KOPT-K1 (cell line): ENCODE results near the gene MRI1.

Experiments
- H3K27ac ChIP-seq: fragments of 200-600 bp; sonication (generic); 2 replicates; pipeline ENCODE4 v1.5.1; 2016; ENCODE audit warnings: antibody characterized with exemption, mild to moderate bottlenecking, low read depth, low read length; ENCODE audit not compliant: poor library complexity, severe bottlenecking
- H3K36me3 ChIP-seq: fragments of 200-600 bp; sonication (generic); 2 replicates; pipeline ENCODE4 v1.5.1; 2017; ENCODE audit warnings: antibody characterized with exemption, mild to moderate bottlenecking, low read length, moderate library complexity; ENCODE audit not compliant: insufficient read depth
- H3K9me3 ChIP-seq: fragments of 200-600 bp; sonication (generic); 2 replicates; pipeline ENCODE4 v1.5.1; 2017; ENCODE audit warnings: antibody characterized with exemption, low read length, mild to moderate bottlenecking; ENCODE audit not compliant: insufficient read depth, poor library complexity, severe bottlenecking

Gene MRI1

GRCh38 chr19:13794757-13795589 lies 30.7 kb downstream of the MRI1 start, which contains the start of gene ZSWIM4:
Gene ZSWIM4 (plus strand): TSS chr19:13795443. CDS start chr19:13795649, 206 bp downstream.
- Histone ChIP-seq H3K27ac (peak within 1 kb of the TSS; percentile 56), H3K9me3 (no peaks in the 10 kb centered on the region), H3K36me3 (no peaks in the 10 kb centered on the region)

DNA sequence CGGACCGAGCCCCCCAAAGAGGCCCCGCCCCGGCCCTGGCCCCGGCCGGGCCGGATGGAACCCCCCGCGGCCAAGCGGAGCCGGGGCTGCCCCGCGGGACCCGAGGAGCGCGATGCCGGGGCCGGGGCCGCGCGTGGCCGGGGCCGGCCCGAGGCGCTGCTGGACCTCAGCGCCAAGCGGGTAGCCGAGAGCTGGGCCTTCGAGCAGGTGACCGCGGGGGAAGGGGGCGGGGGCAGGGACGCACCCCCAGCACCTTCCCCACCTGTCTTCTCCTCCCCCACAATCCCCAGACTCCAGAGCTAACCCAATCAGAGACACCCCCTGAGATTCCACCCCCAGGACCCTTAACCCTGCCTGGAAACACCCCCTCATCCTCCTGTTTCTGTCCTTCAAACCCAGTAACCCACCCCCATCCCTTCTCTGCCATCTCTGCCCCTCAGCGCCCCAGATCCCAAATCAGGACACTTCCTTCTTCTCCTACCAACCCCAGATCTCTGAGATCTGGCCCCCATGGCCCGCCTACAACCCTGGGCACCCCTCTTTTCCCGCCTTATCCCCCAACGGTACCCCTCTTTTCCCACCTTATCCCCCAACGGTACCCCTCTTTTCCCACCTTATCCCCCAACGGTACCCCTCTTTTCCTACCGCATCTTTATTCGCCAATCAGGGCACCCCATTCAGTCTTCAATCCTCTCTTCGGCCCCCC lies 31.4 kb downstream of the MRI1 start:
- Histone ChIP-seq H3K36me3 (no peaks in the 10 kb centered on the region), H3K27ac (peak overlapping the region; percentile 56), H3K9me3 (no peaks in the 10 kb centered on the region)

GRCh38 chr19:13796301-13797057 lies 32.2 kb downstream of the MRI1 start:
- Histone ChIP-seq H3K36me3 (no peaks in the 10 kb centered on the region), H3K27ac (peak overlapping the region; percentile 56), H3K9me3 (no peaks in the 10 kb centered on the region)

- Histone ChIP-seq H3K27ac (peak overlapping the region; percentile 56), H3K36me3 (no peaks in the 10 kb centered on the region), H3K9me3 (no peaks in the 10 kb centered on the region)
Measured at GRCh38 chr19:13797058-13797440, 32.7 kb downstream of the MRI1 start.

- Histone ChIP-seq H3K27ac (no peak overlapping the region), H3K9me3 (no peaks in the 10 kb centered on the region), H3K36me3 (no peaks in the 10 kb centered on the region)
Measured at GRCh38 chr19:13797870-13798269, 33.5 kb downstream of the MRI1 start.

DNA sequence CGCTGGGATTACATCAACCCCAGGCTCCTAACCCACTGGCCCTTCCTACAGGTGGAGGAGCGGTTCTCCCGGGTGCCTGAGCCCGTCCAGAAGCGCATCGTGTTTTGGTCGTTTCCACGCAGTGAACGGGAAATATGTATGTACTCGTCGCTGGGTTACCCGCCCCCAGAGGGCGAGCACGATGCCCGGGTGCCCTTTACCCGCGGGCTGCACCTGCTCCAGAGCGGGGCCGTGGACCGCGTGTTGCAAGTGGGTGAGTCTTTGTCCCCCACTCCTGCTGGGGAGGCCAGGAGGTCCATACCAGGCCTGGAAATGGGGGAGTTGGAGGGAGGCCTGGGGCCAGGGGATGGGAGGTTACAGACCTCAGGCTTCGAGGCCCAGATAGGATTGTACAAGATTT lies 35.3 kb downstream of the MRI1 start:
- no peaks in the 10 kb centered on the region for H3K9me3 ChIP-seq
- H3K36me3 ChIP-seq = no peaks in the 10 kb centered on the region
- no peak overlapping the region for H3K27ac ChIP-seq

DNA sequence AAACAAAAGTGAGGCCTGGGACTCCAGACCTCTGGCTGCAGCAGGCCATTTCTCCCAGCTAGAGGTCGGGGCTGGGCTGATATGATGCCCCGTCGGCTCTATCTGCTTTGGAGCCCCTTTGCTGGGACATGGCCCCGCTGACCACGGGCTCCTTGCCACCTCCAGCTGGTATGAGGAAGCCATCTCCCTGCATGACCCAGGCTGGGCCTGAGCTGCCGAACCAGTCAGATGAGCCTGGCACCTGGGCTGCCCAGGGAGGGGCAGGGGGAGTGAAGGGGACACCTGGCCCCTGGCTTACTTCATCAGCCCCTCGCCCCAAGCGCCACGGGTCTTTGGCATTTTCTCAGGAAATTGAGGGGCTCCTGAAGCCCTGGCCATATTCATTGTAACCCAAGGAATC lies 38.7 kb downstream of the MRI1 start:
- Histone ChIP-seq H3K36me3 (no peaks in the 10 kb centered on the region), H3K27ac (no peak overlapping the region), H3K9me3 (no peaks in the 10 kb centered on the region)

- no peaks in the 10 kb centered on the region for H3K9me3 ChIP-seq
- no peaks in the 10 kb centered on the region for H3K36me3 ChIP-seq
- no peak overlapping the region for H3K27ac ChIP-seq
Measured at GRCh38 chr19:13804830-13805683, 40.7 kb downstream of the MRI1 start.

- Histone ChIP-seq H3K9me3 (no peaks in the 10 kb centered on the region), H3K36me3 (no peaks in the 10 kb centered on the region), H3K27ac (no peak overlapping the region)
Measured at GRCh38 chr19:13806728-13807127, 42.4 kb downstream of the MRI1 start.

DNA sequence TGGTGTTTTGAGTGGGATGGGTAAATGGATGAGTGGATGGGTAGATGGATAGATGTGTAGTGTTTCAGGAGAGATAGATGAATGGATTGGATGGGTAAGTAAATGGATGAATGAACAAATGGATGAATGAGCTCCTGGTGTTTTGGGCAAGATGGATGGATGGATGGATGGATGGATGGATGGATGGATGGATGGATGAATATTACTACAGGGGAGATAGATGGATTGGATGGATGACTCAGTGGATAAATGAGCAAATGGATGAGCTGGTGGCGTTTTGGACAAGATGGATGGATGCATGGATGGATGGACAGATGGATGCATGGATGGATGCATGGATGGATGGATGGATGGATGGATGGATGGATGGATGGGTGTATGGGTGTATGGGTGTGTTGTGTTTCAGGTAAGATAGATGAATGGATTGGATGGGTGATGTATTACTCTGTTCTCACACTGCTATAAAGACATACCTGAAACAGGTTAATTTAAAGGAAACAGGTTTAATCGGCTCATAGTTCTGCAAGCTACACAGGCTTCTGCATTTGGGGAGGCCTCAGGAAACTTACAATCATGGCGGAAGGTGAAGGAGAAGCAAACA lies 43.2 kb downstream of the MRI1 start:
- no peaks in the 10 kb centered on the region for H3K36me3 ChIP-seq
- H3K27ac ChIP-seq = no peak overlapping the region
- H3K9me3 ChIP-seq = no peaks in the 10 kb centered on the region

DNA sequence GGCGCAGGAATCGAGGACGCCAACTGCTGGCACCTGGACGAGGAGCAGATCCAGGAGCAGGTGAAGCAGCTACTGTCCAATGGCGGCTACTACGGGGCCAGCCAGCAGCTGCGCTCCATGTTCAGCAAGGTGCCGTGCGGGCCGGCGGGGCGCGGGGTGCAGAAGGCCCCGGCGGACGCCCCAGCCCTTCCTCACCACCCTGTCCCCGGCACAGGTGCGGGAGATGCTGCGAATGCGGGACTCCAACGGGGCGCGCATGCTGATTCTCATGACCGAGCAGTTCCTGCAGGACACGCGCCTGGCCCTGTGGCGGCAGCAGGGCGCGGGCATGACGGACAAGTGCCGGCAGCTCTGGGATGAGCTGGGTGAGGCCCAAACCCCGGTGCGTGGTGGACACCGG lies 44.5 kb downstream of the MRI1 start:
- Histone ChIP-seq H3K27ac (no peak overlapping the region), H3K9me3 (no peaks in the 10 kb centered on the region), H3K36me3 (no peaks in the 10 kb centered on the region)

- Histone ChIP-seq H3K27ac (no peak overlapping the region), H3K36me3 (no peaks in the 10 kb centered on the region)
Measured at GRCh38 chr19:13812544-13812943, 48.2 kb downstream of the MRI1 start.

DNA sequence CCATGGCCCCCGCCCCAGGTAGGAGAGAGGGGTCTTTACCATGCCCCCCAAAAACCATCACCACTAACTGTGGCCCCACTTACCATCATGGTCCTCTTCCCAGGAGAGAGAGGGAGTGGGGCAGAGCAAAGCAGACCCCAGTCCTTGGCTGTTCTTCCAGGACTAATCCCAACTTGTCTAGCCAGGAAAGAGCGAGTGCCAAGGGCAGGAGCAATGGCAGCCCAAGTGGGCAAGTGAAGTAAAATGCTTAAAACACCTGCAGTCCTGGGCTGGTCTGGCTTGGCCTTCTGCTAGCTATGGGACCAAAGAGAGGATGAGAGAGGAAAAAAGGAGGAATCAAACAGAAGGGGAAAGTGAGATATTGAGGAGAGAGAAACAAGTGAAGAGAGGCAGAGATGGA lies 48.8 kb downstream of the MRI1 start:
- no peaks in the 10 kb centered on the region for H3K9me3 ChIP-seq
- H3K36me3 ChIP-seq = no peaks in the 10 kb centered on the region
- no peak overlapping the region for H3K27ac ChIP-seq

More at GRCh38 chr19:13812544-13812943, 48.2 kb downstream of the MRI1 start:
- H3K9me3 ChIP-seq = no peaks in the 10 kb centered on the region

DNA sequence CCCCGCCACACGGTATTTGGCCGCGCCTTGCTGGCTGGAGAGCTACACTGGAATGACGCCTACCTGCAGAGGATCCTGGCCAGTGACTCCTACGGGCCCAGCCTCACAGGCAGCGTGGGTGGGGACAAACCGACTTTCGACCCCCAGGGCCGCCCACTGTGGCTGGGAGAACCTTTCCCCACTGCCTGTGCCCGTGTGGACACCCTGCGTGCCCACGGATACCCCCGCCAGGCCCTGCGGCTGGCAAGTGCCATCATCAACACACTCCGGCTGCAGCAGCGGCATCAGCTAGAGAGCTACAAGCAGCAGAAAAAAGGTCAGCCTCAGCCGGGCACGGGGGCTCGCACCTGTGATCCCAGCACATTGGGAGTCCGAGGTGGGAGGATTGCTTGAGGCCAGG lies 50.2 kb downstream of the MRI1 start:
- Histone ChIP-seq H3K9me3 (no peaks in the 10 kb centered on the region), H3K27ac (no peak overlapping the region), H3K36me3 (no peaks in the 10 kb centered on the region)
